Measurements from ENCODE around the gene LRIG1.

LRIG1 gene

GRCh38 chr3:66350601-66351000 lies 150.2 kb downstream of the LRIG1 start:
- DNase-seq = no peak

- peak in 1 of 14 donors; percentile 10 for DNase-seq
Measured at GRCh38 chr3:66348704-66349103, 152.1 kb downstream of the LRIG1 start.

GRCh38 chr3:66344848-66345578 lies 155.8 kb downstream of the LRIG1 start:
- no peak for DNase-seq

GRCh38 chr3:66344391-66344811 lies 156.4 kb downstream of the LRIG1 start:
- DNase-seq = no peak

DNA sequence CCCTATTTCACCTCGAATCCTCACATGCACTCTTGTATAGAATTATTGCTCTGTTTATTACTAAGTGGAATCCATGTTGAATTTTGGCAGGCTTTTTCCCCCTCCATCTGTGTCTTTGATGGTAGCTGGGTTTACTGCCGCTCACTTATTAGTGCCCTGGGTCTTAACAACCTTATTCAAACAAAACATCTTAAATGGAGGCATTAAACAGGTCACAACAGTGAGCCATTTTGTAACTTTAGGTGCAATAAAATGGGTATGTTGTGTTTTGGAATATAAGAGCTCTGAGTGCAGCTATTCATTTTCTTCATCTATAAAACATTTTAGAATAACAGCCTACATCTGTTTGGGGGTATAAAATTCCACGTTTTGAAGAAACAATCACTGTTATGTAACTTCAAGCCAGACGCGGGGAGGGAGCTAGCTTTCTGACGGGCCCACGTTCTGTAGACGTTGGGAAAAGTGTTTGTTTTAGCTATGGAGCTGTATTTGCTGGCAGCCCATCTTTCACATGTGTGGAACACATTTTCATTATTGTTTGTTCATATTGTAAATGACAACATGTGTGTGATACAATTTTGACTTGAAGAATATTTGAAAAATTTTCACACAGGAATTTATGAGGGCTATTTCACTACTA lies 158.0 kb downstream of the LRIG1 start:
- no peak for DNase-seq

DNA sequence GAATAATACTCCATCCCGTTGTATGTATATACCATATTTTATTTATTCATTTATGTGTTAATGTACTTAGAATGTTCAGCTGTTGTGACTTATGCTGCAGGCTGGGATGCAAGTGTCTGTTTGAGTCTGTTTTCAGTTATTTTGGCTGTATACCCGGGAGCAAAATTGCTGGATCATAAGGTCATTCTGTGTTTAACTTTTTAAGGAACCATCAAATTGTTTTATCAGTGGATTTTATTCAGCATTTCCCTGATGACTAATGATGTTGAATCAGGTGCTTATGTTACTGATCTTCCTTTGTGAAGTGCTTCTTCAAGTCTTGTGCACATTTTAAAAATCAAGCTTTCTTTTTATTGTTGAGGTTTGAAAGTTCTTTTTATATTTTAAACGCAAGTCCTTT lies 161.9 kb downstream of the LRIG1 start:
- DNase-seq = no peak

DNA sequence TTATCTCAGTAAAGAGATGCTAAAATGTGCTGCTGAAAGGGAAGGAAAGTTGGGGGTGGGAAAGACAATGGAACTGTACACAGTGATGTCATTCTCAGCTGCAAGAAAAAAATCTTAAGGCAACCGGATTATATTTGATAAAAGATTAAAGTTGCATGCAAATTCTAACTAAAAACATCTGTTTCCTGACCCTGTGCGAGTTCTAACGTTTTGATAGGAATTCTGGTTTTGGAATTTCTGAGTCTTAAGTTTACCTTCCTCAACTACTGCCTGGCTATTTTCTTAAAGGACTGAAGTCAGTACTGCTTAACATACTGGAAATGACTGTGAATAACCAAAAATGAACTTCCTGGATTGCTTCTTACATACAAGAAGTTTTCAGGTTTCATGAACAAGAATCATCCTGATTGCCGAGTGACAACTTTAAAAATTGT lies 164.5 kb downstream of the LRIG1 start:
- DNase-seq = no peak

DNA sequence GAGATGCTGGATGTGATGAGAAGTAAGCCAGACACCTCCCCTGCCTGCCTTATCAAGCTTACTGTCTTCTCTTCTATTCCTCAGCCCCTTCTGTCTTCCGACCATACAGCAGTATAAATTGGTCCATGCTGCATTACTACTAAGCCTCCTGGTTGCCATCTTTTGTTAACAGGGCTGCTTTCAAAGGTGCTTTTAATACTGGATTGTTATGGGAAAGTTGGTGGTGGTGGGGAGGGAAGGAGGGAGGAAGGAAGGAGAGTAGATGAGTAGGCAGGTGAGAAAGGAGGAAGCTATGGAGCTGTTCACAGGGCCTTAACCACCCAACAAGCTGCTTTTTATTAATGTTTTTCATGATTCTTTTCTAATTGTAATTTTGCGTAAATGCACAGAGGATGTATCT lies 165.2 kb downstream of the LRIG1 start:
- DNase-seq = no peak

Measured in C1 segment of cervical spinal cord (tissue), 14 donors.